ENCODE data around the gene GALNT10.

The GALNT10 gene

DNA sequence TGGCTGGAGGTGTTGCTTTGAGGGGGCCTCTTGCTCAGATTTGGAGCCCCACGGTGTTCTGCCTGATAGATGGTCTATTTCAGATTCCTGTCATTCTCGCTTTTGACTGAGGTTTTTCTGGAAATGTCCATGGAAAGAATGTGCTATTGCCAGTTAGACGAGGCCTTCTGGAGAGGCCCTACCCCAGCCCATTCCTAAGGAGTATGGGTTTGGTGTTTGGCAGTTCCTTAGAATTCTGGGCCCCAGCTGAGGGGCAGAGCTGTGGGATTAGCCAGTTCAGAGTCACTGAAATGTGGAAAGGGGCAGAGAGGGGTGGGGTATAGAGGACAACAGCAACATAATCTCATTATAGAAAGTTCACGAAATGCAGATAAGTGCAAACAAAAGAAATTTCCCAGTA, 50.5 kb downstream of the GALNT10 start:
- no peak overlapping the region for H3K4me3 ChIP-seq (ENCODE audit: low read length)
- DNase-seq (ENCODE audit: low read depth) = no peak
- TF ChIP-seq, protein P1, sequence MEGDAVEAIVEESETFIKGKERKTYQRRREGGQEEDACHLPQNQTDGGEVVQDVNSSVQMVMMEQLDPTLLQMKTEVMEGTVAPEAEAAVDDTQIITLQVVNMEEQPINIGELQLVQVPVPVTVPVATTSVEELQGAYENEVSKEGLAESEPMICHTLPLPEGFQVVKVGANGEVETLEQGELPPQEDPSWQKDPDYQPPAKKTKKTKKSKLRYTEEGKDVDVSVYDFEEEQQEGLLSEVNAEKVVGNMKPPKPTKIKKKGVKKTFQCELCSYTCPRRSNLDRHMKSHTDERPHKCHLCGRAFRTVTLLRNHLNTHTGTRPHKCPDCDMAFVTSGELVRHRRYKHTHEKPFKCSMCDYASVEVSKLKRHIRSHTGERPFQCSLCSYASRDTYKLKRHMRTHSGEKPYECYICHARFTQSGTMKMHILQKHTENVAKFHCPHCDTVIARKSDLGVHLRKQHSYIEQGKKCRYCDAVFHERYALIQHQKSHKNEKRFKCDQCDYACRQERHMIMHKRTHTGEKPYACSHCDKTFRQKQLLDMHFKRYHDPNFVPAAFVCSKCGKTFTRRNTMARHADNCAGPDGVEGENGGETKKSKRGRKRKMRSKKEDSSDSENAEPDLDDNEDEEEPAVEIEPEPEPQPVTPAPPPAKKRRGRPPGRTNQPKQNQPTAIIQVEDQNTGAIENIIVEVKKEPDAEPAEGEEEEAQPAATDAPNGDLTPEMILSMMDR (IDR thresholded peaks at IDR 0.05; ENCODE audit: insufficient read depth, low read depth, low read length, missing control alignments) = no peak

DNA sequence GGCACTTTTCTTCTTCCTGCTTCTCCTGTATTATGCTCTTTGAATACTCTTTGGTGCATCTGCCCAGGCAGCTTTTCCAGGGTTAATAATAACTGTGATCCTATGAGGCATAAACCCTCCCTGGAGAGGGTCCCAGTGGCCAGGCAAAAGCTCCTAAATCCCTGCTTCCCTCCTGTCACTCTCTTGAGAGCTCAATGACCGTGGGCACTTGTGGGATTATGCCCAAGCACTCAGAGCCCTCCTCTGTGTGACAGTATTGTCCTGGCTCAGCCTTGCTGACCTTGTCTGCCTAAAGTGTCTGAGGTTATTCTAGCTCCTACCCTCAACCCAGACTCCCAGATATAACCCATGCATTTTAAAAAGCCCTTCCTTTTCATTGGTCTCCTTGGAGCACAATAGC, 51.9 kb downstream of the GALNT10 start:
- no peak for DNase-seq (ENCODE audit: low read depth)
- H3K4me3 ChIP-seq (ENCODE audit: low read length) = no peak overlapping the region
- TF ChIP-seq, protein P1 (IDR thresholded peaks at IDR 0.05; ENCODE audit: insufficient read depth, low read depth, low read length, missing control alignments) = no peak

DNA sequence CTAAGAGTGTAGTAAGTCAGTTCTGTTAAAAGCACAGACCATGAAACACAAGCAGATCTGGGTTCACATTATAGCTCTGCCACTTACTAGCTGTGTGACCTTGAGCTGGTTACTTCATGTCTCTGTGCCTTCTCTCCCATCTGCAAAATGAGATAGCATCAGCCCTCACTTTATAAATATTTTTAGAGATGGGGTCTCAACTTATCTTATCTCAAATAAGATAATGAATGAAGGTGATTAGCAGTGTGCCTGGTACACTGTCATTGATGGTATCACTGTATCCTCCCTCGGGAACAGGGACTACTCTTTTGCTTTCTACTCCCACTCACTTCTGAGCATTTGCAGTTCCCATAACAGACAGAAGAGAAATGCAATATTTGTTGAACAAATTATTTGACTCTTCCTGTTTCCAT, 52.4 kb downstream of the GALNT10 start:
- H3K4me3 ChIP-seq (ENCODE audit: low read length) = no peak overlapping the region
- no peak for DNase-seq (ENCODE audit: low read depth)
- TF ChIP-seq, protein P1 (IDR thresholded peaks at IDR 0.05; ENCODE audit: insufficient read depth, low read depth, low read length, missing control alignments) = no peak

DNA sequence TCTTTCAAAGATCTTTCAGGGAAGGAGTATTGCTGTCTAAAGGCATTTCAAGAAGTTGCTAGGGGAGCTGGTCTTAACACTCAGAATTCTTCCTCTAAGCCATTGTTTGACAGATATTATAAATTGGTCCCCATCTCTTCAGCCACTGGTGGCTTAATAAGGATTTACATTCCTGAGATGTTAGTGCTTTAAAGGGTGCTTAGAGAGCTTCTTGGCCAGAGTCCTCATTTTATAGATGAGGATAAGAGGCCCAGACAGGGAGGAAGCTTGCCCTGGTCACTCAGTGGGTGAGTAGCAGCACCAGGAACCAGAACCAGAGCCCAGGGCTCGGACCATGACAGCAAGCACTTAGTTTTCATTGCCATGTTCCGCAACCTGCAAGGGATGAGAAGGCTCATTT, 53.2 kb downstream of the GALNT10 start:
- H3K4me3 ChIP-seq (ENCODE audit: low read length) = no peak overlapping the region
- TF ChIP-seq, protein P1 (IDR thresholded peaks at IDR 0.05; ENCODE audit: insufficient read depth, low read depth, low read length, missing control alignments) = no peak
- DNase-seq (ENCODE audit: low read depth) = no peak

DNA sequence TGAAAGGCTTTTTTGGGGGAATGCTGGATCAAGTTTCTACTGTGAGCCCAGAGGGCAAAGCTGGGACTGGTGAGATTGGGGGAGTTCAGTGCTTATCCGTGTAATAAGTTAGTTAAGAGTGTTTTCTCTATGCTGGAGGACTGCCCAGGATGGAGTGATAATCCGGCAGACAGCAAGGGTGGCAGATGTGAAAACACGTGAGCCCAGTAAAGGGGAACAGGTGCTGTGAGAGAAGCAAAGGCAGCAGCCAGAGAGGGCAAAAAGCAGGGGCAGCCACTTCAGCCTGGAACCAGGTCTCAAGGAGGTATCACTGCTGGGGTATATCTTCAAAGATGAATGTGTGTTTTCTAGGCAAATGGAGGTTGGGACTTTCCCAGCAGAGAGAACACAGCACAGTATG, 53.9 kb downstream of the GALNT10 start:
- H3K4me3 ChIP-seq (ENCODE audit: low read length) = no peak overlapping the region
- no peak for DNase-seq (ENCODE audit: low read depth)
- TF ChIP-seq, protein P1 (IDR thresholded peaks at IDR 0.05; ENCODE audit: insufficient read depth, low read depth, low read length, missing control alignments) = no peak

DNA sequence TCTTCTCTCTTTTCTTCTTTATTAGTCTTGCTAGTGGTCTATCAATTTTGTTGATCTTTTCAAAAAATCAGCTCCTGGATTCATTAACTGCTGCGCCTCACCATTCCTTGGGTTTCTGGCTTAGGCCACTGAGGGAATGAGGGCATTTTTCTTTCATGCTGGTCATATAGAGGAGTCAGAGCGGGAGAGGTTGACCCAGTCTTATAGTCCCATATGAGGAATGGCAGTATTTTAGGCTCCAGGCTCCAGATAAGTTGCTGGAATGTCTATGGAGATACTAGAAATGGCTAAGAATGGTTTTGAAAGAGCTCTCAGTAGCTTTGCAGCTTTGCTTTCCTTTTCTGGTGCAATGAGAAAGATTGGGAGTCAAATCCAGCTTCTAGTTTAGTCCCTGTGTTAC, 58.2 kb downstream of the GALNT10 start:
- no peak overlapping the region for H3K4me3 ChIP-seq (ENCODE audit: low read length)
- no peak for DNase-seq (ENCODE audit: low read depth)
- TF ChIP-seq, protein P1 (IDR thresholded peaks at IDR 0.05; ENCODE audit: insufficient read depth, low read depth, low read length, missing control alignments) = no peak

- DNase-seq (ENCODE audit: low read depth) = no peak
- no peak overlapping the region for H3K4me3 ChIP-seq (ENCODE audit: low read length)
- TF ChIP-seq, protein P1 (IDR thresholded peaks at IDR 0.05; ENCODE audit: insufficient read depth, low read depth, low read length, missing control alignments) = no peak
These were observed 59.3 kb downstream of the GALNT10 start for GRCh38 chr5:154249826-154250225.
